Upper lobe of left lung (tissue), 6 donors: Measurements from ENCODE around the gene IP6K1. TPM values are rescaled to one million over a fixed set of nuclear protein-coding genes. Genes with fewer than 3 reads are reported as not detected.
"Not testable (repeated sequence)": the region's sequence is repeated elsewhere in the genome, so short reads cannot be mapped to it uniquely, and the experiment has no call there.

Experiments
- ATAC-seq, 2 donors: fragments of 200-7000 bp; cut with Tn5 transposase; one replicate each; pipeline ENCODE4 v1.9.1; 2022; ENCODE audit warnings: mild to moderate bottlenecking in 2 of 2, moderate library complexity in 2 of 2; ENCODE audit not compliant: low FRiP score in 2 of 2
- DNase-seq, 2 donors: peaks; one replicate each; pipeline ENCODE4 v3.0.0-alpha.2; 2019 to 2020
- H3K27ac ChIP-seq, 4 donors: fragments of 200-600 bp; sonication (generic); one replicate each; pipeline ENCODE4 v1.5.1; 2016 to 2019
- H3K27me3 ChIP-seq, 4 donors: fragments of 200-600 bp; sonication (generic); one replicate each; pipeline ENCODE4 v1.5.1; 2017 to 2019
- H3K36me3 ChIP-seq, 4 donors: fragments of 200-600 bp; sonication (generic); one replicate each; pipeline ENCODE4 v1.5.1; 2016 to 2019
- H3K4me1 ChIP-seq, 4 donors: fragments of 200-600 bp; sonication (generic); one replicate each; pipeline ENCODE4 v1.5.1; 2018 to 2019
- H3K4me3 ChIP-seq, 4 donors: fragments of 200-600 bp; sonication (generic); one replicate each; pipeline ENCODE4 v1.5.1; 2017 to 2019; ENCODE audit warnings: mild to moderate bottlenecking in 2 of 4, moderate library complexity in 1 of 4
- H3K9me3 ChIP-seq, 4 donors: fragments of 200-600 bp; sonication (generic); one replicate each; pipeline ENCODE4 v1.5.1; 2018 to 2019
- EP300 ChIP-seq, 4 donors: sonication (generic); formaldehyde crosslinking; IDR thresholded peaks; one replicate each; pipeline ENCODE4 v1.5.1; 2017; ENCODE audit warnings: antibody characterized with exemption in 4 of 4, control low read depth in 2 of 4
- POLR2A ChIP-seq, 4 donors: fragments of 450-650 bp; IDR thresholded peaks; one replicate each; pipeline ENCODE4 v1.5.1; 2016 to 2017; ENCODE audit warnings: antibody characterized with exemption in 4 of 4, mild to moderate bottlenecking in 2 of 4
- POLR2AphosphoS5 ChIP-seq, 2 donors: sonication (generic); formaldehyde crosslinking; IDR thresholded peaks; one replicate each; pipeline ENCODE4 v1.5.1; 2017; ENCODE audit warnings: antibody characterized with exemption in 2 of 2
- WGBS, 2 donors: methylation state at CpG; one replicate each; pipeline ENCODE4 v1.1.5; 2017 to 2018; 5-methylcytosine and 5-hydroxymethylcytosine counted together
- total RNA-seq, 6 donors: library from RNA; depleted of rRNA in 4 of 6; stranded (reverse); fragments of >200 nt in 4 of 6; gene quantifications; one replicate each; pipeline versions ENCODE4 v1.1.0 to v1.2.1, GENCODE V29; 2016 to 2021
- TF ChIP-seq, protein P1 (sequence below), 6 experiments: fragments of 450-650 bp in 4 of 6; fragments of 200-600 bp in 2 of 6; sonication (generic) in 2 of 6; IDR thresholded peaks; one replicate each; pipeline ENCODE4 v1.5.1; 2016 to 2019; ENCODE audit warnings: antibody characterized with exemption in 6 of 6
- donor health status: DM: no; HTN: no; CAD: no; lungs with moderate emphysema.
- donor health status: DM: no; HTN: yes; CAD: no; lungs with severe emphysema.

IP6K1 gene
- total RNA-seq = 10 to 100 TPM; 42.0 to 63.9 (median 49.7) TPM

DNA sequence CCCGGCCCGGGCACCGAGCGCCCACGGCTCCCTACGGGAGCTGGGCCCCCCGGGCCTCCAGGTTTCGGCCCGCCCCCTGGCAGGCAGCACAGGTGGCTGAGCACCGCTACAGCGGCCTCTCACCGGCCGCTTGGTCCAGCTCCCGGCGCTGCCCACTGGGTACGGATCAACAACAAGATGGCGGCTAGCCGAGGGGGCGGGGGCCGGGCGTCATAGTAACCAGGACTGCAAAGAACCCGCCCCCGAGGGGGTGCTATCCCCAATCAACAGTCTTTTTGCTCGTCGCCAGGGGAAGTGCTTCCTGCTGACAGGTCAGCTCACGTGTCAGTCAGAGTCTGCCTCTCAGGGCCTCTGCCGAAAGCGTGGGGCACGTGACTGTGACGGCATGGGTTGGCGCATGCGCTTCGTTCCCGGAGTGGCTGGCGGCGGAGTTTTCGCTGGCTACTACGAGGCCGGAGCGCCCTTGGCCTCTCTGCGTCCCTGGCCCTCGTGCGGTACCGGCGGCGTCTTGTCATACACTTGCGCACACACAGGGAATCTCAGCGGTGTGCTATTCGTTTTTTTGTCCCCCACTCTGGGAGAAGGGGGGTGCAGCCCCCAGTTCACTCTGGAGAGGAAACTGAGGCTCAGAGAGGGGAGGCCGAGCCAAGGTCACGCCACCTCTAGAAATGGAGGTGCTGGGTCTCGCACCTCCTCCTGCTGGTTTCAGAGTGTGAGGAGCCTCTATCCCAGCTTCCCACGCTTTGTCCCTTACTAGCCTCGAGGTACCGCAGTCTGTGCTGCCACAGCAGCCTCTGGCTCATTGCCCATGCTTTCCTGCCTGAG is at the start of gene IP6K1:
Gene IP6K1 (minus strand): TSS at position 186 of the 825 bp plus-strand sequence. CDS start 38,502 bp downstream, outside the sequence.
- peak; percentile 100 for DNase-seq
- peaks cover 0 to 22% (median 3%) of the 10 kb centered on the region in 4 donors for H3K36me3 ChIP-seq
- H3K27me3 ChIP-seq = no peaks in the 10 kb centered on the region
- H3K27ac ChIP-seq = peak within 1 kb of the TSS; percentile 93 to 99 (median 96)
- ATAC-seq = peak; percentile 99 to 100
- H3K4me3 ChIP-seq = peak within 1 kb of the TSS; percentile 87 to 96 (median 88)
- peaks cover 28 to 46% (median 29%) of the 10 kb centered on the region in 4 donors for H3K4me1 ChIP-seq
- TF ChIP-seq EP300 (IDR thresholded peaks at IDR 0.05) (no peak), POLR2A (IDR thresholded peaks at IDR 0.05) (peak; percentile 65 to 93 (median 72)), POLR2AphosphoS5 (IDR thresholded peaks at IDR 0.05) (peak; percentile 85 to 93)
- TF ChIP-seq, protein P1, sequence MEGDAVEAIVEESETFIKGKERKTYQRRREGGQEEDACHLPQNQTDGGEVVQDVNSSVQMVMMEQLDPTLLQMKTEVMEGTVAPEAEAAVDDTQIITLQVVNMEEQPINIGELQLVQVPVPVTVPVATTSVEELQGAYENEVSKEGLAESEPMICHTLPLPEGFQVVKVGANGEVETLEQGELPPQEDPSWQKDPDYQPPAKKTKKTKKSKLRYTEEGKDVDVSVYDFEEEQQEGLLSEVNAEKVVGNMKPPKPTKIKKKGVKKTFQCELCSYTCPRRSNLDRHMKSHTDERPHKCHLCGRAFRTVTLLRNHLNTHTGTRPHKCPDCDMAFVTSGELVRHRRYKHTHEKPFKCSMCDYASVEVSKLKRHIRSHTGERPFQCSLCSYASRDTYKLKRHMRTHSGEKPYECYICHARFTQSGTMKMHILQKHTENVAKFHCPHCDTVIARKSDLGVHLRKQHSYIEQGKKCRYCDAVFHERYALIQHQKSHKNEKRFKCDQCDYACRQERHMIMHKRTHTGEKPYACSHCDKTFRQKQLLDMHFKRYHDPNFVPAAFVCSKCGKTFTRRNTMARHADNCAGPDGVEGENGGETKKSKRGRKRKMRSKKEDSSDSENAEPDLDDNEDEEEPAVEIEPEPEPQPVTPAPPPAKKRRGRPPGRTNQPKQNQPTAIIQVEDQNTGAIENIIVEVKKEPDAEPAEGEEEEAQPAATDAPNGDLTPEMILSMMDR (IDR thresholded peaks at IDR 0.05) = peak in 4 of 6 experiments; percentile 29 to 33 (median 32)
- 4% methylated on average over 24 of the region's 55 CpGs; no CpG with 5 or more reads in 1 of the 2 donors for WGBS, 2 donors
- no peaks in the 10 kb centered on the region for H3K9me3 ChIP-seq

DNA sequence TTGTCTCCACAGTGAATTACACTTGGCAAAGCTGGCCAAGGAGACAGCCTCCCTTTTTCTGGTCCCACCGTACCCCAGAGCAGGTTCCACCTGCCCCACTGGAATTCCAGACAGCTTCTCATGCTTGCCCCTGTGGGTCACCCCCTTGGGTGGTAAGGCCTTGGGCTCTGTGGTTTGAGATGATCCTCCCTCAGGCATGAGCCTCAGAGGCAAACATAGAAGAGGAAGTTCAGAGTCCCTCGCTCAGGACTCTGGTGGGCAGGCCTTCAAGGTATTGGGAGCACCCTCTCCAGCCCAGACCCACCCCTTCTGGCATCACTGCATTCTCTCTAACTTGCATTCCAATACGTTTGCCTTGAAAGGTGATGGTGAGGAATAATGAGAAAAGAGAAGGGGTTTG is 45.0 kb upstream of the IP6K1 start:
- DNase-seq = no peak
- no peaks in the 10 kb centered on the region for H3K4me1 ChIP-seq
- no peak overlapping the region for H3K27ac ChIP-seq
- H3K27me3 ChIP-seq = no peaks in the 10 kb centered on the region
- no peaks in the 10 kb centered on the region for H3K9me3 ChIP-seq
- ATAC-seq = no peak
- 50 to 84% methylated on average over 3 of the region's 3 CpGs for WGBS, 2 donors
- no peak for TF ChIP-seq EP300 (IDR thresholded peaks at IDR 0.05)
- TF ChIP-seq POLR2A (IDR thresholded peaks at IDR 0.05) = no peak
- TF ChIP-seq, protein P1 (IDR thresholded peaks at IDR 0.05) = no peak
- no peak for TF ChIP-seq POLR2AphosphoS5 (IDR thresholded peaks at IDR 0.05)
- no peak overlapping the region for H3K4me3 ChIP-seq
- peaks cover 0 to 8% (median 0%) of the 10 kb centered on the region in 4 donors for H3K36me3 ChIP-seq

GRCh38 chr3:49826016-49826415 is 39.7 kb upstream of the IP6K1 start:
- Histone ChIP-seq H3K4me1 (no peaks in the 10 kb centered on the region), H3K4me3 (no peak overlapping the region), H3K27me3 (no peaks in the 10 kb centered on the region), H3K27ac (no peak overlapping the region), H3K36me3 (peaks cover 0 to 8% (median 0%) of the 10 kb centered on the region in 4 donors), H3K9me3 (no peaks in the 10 kb centered on the region)
- TF ChIP-seq, protein P1 (IDR thresholded peaks at IDR 0.05) = no peak
- TF ChIP-seq POLR2AphosphoS5 (IDR thresholded peaks at IDR 0.05) = no peak
- TF ChIP-seq POLR2A (IDR thresholded peaks at IDR 0.05) = no peak
- no peak for TF ChIP-seq EP300 (IDR thresholded peaks at IDR 0.05)
- DNase-seq = no peak
- ATAC-seq = no peak
- WGBS, 2 donors = 82 to 92% methylated on average over 6 of the region's 6 CpGs

GRCh38 chr3:49823131-49823530 is 36.8 kb upstream of the IP6K1 start:
- WGBS, 2 donors = 84 to 95% methylated on average over 3 of the region's 3 CpGs
- not testable (repeated sequence) for H3K9me3 ChIP-seq, H3K27me3 ChIP-seq, H3K36me3 ChIP-seq, H3K27ac ChIP-seq, H3K4me3 ChIP-seq, DNase-seq, H3K4me1 ChIP-seq, ATAC-seq

DNA sequence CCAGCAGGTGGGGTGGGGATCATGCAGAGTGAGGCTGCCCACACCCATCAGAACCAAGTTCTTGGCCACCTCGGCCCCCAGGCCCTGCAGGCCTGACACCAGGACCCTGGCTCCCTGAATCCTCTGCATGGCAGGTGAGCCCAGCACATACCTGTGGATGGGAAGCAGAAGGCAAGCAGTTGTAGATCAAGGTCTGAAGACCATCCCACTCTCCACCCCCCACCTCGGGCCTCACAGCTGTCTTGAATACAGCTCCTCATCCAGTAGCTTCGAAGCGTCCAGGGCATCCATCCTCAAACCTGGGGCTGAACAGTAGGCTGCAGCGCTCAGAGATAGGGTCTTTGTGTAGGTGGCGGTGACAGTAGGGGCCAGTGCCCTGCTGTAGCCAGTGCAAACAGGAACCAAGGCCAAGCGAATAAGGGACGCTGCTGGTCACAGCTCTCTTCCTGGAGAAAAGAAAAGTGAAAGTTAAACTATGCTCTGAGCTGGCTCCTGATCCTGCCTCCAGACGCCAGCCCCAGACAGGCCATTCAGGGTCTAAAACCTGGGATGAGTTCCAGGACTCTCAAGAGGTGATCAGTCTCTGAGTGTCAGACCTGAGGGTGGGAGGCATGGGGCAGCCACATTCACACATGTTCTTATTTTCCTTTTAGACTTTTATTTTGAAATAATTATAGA is 27.3 kb upstream of the IP6K1 start, which contains the start of gene UBA7:
Gene UBA7 (minus strand): TSS at position 457 of the 678 bp plus-strand sequence. CDS start 166 bp downstream, at position 291.
- Histone ChIP-seq H3K36me3 (peaks cover 0 to 37% (median 32%) of the 10 kb centered on the region in 4 donors), H3K9me3 (no peaks in the 10 kb centered on the region), H3K4me1 (peaks cover 23 to 40% (median 38%) of the 10 kb centered on the region in 4 donors), H3K27ac (peak within 1 kb of the TSS; percentile 86 to 95 (median 88)), H3K4me3 (peak within 1 kb of the TSS; percentile 37 to 73 (median 51)), H3K27me3 (no peaks in the 10 kb centered on the region)
- TF ChIP-seq POLR2A (IDR thresholded peaks at IDR 0.05) = peak in 1 of 4 donors; percentile 45
- peak; percentile 22 to 58 for TF ChIP-seq POLR2AphosphoS5 (IDR thresholded peaks at IDR 0.05)
- no peak for TF ChIP-seq EP300 (IDR thresholded peaks at IDR 0.05)
- TF ChIP-seq, protein P1 (IDR thresholded peaks at IDR 0.05) = no peak
- DNase-seq (peak; percentile 55 to 81), ATAC-seq (peak; percentile 88 to 91)
- WGBS, 2 donors = 4 to 6% methylated on average over 5 to 7 of the region's 9 CpGs
